ENCODE results near the gene BAMBI. TPM values are rescaled to one million over a fixed set of nuclear protein-coding genes. Genes with fewer than 3 reads are reported as not detected.
A peak's percentile ranks its signal among the peaks of the same experiment; 100 is the strongest.

BAMBI gene
- total RNA-seq, 1 donor from 2014 or later = 13.3 TPM

GRCh38 chr10:28719789-28720436 lies 42.6 kb downstream of the BAMBI start:
- DNase-seq (ENCODE audit: low spot score) = no peak
- Mint-ChIP-seq H3K36me3 (ENCODE audit: low read depth, unreplicated experiment) (no peaks in the 10 kb centered on the region), H3K4me3 (ENCODE audit: unreplicated experiment) (no peak overlapping the region), H3K27me3 (ENCODE audit: unreplicated experiment) (no peaks in the 10 kb centered on the region), H3K9me3 (ENCODE audit: unreplicated experiment) (no peaks in the 10 kb centered on the region), H3K27ac (ENCODE audit: unreplicated experiment) (no peak overlapping the region), H3K4me1 (ENCODE audit: unreplicated experiment) (peaks cover 8% of the 10 kb centered on the region)
- TF ChIP-seq, protein P1, sequence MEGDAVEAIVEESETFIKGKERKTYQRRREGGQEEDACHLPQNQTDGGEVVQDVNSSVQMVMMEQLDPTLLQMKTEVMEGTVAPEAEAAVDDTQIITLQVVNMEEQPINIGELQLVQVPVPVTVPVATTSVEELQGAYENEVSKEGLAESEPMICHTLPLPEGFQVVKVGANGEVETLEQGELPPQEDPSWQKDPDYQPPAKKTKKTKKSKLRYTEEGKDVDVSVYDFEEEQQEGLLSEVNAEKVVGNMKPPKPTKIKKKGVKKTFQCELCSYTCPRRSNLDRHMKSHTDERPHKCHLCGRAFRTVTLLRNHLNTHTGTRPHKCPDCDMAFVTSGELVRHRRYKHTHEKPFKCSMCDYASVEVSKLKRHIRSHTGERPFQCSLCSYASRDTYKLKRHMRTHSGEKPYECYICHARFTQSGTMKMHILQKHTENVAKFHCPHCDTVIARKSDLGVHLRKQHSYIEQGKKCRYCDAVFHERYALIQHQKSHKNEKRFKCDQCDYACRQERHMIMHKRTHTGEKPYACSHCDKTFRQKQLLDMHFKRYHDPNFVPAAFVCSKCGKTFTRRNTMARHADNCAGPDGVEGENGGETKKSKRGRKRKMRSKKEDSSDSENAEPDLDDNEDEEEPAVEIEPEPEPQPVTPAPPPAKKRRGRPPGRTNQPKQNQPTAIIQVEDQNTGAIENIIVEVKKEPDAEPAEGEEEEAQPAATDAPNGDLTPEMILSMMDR (IDR thresholded peaks at IDR 0.05; ENCODE audit: unreplicated experiment) = no peak

- Mint-ChIP-seq H3K36me3 (ENCODE audit: low read depth, unreplicated experiment) (no peaks in the 10 kb centered on the region), H3K27ac (ENCODE audit: unreplicated experiment) (no peak overlapping the region), H3K4me3 (ENCODE audit: unreplicated experiment) (peak overlapping the region; percentile 59), H3K9me3 (ENCODE audit: unreplicated experiment) (no peaks in the 10 kb centered on the region), H3K27me3 (ENCODE audit: unreplicated experiment) (no peaks in the 10 kb centered on the region), H3K4me1 (ENCODE audit: unreplicated experiment) (peaks cover 4% of the 10 kb centered on the region)
- no peak for DNase-seq (ENCODE audit: low spot score)
- TF ChIP-seq, protein P1 (IDR thresholded peaks at IDR 0.05; ENCODE audit: unreplicated experiment) = no peak
These were observed 44.1 kb downstream of the BAMBI start for GRCh38 chr10:28721318-28721951.

- DNase-seq (ENCODE audit: low spot score) = peak; percentile 25
- Mint-ChIP-seq H3K27ac (ENCODE audit: unreplicated experiment) (no peak overlapping the region), H3K4me1 (ENCODE audit: unreplicated experiment) (peaks cover 4% of the 10 kb centered on the region), H3K27me3 (ENCODE audit: unreplicated experiment) (no peaks in the 10 kb centered on the region), H3K4me3 (ENCODE audit: unreplicated experiment) (peak overlapping the region; percentile 76), H3K36me3 (ENCODE audit: low read depth, unreplicated experiment) (no peaks in the 10 kb centered on the region), H3K9me3 (ENCODE audit: unreplicated experiment) (no peaks in the 10 kb centered on the region)
- TF ChIP-seq, protein P1 (IDR thresholded peaks at IDR 0.05; ENCODE audit: unreplicated experiment) = no peak
These were observed 44.9 kb downstream of the BAMBI start for GRCh38 chr10:28722065-28722803.

DNA sequence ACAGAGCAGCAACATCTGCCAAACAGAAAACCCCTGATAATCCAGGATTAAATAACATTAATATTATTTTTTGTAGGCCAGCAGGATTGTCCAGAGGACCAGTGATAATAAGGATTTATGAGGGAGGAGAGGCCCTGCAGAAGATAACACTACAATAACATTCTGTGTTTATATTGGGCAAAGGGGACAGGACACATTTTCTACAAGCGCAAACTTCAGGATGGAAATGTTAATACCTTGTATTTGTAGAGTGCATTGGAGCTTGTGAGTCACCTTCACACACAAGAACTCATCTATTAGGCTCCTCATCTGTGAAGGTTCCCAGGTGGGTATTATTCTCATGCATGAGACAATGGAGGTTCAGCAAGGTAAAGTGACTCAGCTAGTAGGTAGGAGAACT lies 51.0 kb downstream of the BAMBI start:
- TF ChIP-seq, protein P1 (IDR thresholded peaks at IDR 0.05; ENCODE audit: unreplicated experiment) = no peak
- DNase-seq (ENCODE audit: low spot score) = no peak
- no peak overlapping the region for H3K4me3 Mint-ChIP-seq (ENCODE audit: unreplicated experiment)
- H3K9me3 Mint-ChIP-seq (ENCODE audit: unreplicated experiment) = no peaks in the 10 kb centered on the region
- H3K4me1 Mint-ChIP-seq (ENCODE audit: unreplicated experiment) = peaks cover 3% of the 10 kb centered on the region
- H3K36me3 Mint-ChIP-seq (ENCODE audit: low read depth, unreplicated experiment) = no peaks in the 10 kb centered on the region
- no peaks in the 10 kb centered on the region for H3K27me3 Mint-ChIP-seq (ENCODE audit: unreplicated experiment)
- no peak overlapping the region for H3K27ac Mint-ChIP-seq (ENCODE audit: unreplicated experiment)

Data from endothelial cell (in vitro differentiated cells).